ENCODE measurements around the gene OR52H1. TPM values are rescaled to one million over a fixed set of nuclear protein-coding genes. Genes with fewer than 3 reads are reported as not detected.

The OR52H1 gene
- total RNA-seq: not detected

DNA sequence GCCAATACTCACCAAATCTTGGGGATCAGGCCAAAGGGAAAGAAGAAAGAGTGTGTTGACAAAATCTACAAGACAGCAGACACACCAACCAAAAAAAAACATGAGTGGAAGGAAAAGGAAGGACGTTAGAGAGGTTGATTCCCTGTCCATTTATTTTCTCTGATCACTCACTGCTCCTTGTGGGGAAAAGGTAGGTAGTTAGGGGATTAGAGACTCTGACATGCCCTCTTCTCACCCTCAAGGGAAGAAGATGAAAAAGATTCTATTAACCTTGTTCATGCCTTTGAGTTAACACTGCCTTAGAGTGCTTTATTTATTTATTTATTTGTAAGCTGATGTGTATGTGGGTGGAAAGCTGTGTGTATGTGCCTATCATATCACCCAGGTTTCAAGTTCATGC is at the start of gene OR52H1:
Gene OR52H1, minus strand, starts transcription at position 101 of the 400 bp plus-strand sequence. CDS start 3,035 bp downstream, outside the sequence.
- intact Hi-C loops (cut with micrococcal nuclease): no loop called here
- DNase-seq: no peak
- ChIA-PET CTCF (no interaction called here), POLR2A (no interaction called here)
- ATAC-seq: no peak
- Mint-ChIP-seq H3K27me3 (peaks cover 11% of the 10 kb centered on the region), H3K9me3 (no peaks in the 10 kb centered on the region), H3K27ac (no peak within 1 kb of the TSS), H3K4me1 (ENCODE audit: low read depth) (no peaks in the 10 kb centered on the region), H3K36me3 (ENCODE audit: low read depth) (peaks cover 2% of the 10 kb centered on the region), H3K4me3 (no peak within 1 kb of the TSS)
- TF ChIP-seq, protein P1, sequence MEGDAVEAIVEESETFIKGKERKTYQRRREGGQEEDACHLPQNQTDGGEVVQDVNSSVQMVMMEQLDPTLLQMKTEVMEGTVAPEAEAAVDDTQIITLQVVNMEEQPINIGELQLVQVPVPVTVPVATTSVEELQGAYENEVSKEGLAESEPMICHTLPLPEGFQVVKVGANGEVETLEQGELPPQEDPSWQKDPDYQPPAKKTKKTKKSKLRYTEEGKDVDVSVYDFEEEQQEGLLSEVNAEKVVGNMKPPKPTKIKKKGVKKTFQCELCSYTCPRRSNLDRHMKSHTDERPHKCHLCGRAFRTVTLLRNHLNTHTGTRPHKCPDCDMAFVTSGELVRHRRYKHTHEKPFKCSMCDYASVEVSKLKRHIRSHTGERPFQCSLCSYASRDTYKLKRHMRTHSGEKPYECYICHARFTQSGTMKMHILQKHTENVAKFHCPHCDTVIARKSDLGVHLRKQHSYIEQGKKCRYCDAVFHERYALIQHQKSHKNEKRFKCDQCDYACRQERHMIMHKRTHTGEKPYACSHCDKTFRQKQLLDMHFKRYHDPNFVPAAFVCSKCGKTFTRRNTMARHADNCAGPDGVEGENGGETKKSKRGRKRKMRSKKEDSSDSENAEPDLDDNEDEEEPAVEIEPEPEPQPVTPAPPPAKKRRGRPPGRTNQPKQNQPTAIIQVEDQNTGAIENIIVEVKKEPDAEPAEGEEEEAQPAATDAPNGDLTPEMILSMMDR (IDR thresholded peaks at IDR 0.05): no peak

DNA sequence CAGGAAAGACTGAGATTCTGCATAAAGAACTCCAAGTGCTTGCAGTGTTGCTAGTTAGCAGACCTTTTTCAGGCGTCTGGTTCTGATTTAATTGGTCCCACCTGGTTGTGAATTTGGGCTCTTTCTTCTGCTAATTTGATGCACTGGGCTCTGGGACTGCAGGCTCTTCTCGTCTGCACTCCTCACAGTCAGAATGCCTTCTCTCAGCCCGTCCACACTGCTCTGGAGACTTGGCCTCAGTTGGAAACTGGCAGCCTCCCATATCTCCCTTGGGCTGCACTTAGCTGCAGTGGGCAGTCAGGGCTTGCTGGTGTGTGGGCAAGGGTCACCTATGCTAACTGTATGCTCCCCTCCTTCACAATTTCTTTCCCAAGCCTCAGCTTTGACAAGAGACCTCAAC is 49.6 kb upstream of the OR52H1 start:
- H3K27ac Mint-ChIP-seq: no peak overlapping the region
- peaks cover 2% of the 10 kb centered on the region for H3K27me3 Mint-ChIP-seq
- H3K4me3 Mint-ChIP-seq: no peak overlapping the region
- ChIA-PET POLR2A (no interaction called here), CTCF (interaction anchor here (1.2 to 1.7 kb wide), 2 partner anchors 73 to 211 kb away, joined by 3 to 5 read pairs; no protein-coding TSS in a partner anchor)
- H3K4me1 Mint-ChIP-seq (ENCODE audit: low read depth): peaks cover 3% of the 10 kb centered on the region
- intact Hi-C loops (cut with micrococcal nuclease): no loop called here
- DNase-seq (no peak), ATAC-seq (no peak)
- no peaks in the 10 kb centered on the region for H3K36me3 Mint-ChIP-seq (ENCODE audit: low read depth)
- TF ChIP-seq, protein P1 (IDR thresholded peaks at IDR 0.05): no peak
- H3K9me3 Mint-ChIP-seq: no peaks in the 10 kb centered on the region

DNA sequence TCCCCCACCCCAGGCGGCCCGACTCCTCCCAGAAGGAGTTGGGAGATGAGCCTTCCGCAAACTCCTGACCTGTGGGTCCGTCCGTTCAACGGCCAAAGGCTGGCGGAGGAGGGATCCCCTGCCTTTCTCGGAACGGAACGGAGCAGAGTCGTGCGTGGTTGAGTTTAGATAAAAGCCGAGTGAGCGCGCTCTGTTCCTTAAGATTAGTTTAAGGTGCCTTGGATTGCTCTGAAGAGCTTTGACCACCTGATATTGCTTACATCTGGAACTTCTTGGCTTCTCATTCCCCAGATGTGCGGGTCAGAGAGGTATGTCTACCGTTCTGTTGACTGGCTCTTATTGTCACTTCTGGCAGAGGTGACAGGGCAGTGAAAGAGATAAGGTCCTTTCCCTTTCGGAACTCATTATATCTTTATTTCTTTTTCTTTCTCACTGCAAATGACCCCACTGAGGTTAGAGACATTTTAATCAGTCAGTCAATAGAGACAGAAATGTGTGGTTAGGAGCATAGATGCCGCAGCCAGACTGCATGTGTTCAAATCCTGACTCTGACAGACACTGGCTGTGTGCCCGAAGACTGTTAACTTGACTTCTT is 48.4 kb upstream of the OR52H1 start, which contains the start of gene TRIM6:
Gene TRIM6, plus strand, starts transcription at position 31 of the 595 bp plus-strand sequence. Its CDS starts 261 bp downstream, at position 292.
- Mint-ChIP-seq H3K36me3 (ENCODE audit: low read depth) (no peaks in the 10 kb centered on the region), H3K27me3 (peaks cover 2% of the 10 kb centered on the region), H3K9me3 (no peaks in the 10 kb centered on the region), H3K4me3 (peak within 1 kb of the TSS; percentile 62), H3K27ac (peak within 1 kb of the TSS; percentile 20), H3K4me1 (ENCODE audit: low read depth) (peaks cover 3% of the 10 kb centered on the region)
- DNase-seq: peak; percentile 14
- CTCF ChIA-PET: interaction anchor here (1.2 kb wide), 1 partner anchor 74 kb away, joined by 3 read pairs; no protein-coding TSS in a partner anchor
- POLR2A ChIA-PET: interaction anchor here (0.6 kb wide), 1 partner anchor 691 kb away, joined by 3 read pairs; no protein-coding TSS in a partner anchor
- ATAC-seq: peak; percentile 34
- intact Hi-C loops (cut with micrococcal nuclease): no loop called here
- TF ChIP-seq, protein P1 (IDR thresholded peaks at IDR 0.05): no peak

DNA sequence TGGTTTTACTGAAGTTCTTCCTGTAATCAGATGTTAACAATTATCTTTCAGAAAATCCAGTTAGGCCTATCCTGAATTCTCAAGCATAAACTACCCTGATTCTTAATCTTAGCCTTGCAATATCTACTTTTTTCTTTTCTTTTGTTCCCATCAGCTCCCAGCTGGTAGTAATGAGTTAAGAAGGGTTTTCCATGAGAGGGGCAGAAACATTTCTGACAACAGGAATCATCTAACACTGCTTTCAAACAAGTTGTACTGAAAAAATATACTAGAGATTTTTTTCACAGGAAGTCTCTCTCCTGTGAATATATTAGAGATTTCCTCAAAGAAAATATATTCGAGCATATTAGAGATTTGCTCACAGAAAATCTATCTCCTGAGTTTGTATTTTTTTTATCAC is 44.8 kb upstream of the OR52H1 start:
- H3K4me1 Mint-ChIP-seq (ENCODE audit: low read depth): peaks cover 3% of the 10 kb centered on the region
- TF ChIP-seq, protein P1 (IDR thresholded peaks at IDR 0.05): no peak
- ChIA-PET CTCF (no interaction called here), POLR2A (no interaction called here)
- H3K9me3 Mint-ChIP-seq: no peaks in the 10 kb centered on the region
- ATAC-seq (no peak), DNase-seq (no peak)
- intact Hi-C loops (cut with micrococcal nuclease): no loop called here
- H3K36me3 Mint-ChIP-seq (ENCODE audit: low read depth): no peaks in the 10 kb centered on the region
- no peak overlapping the region for H3K27ac Mint-ChIP-seq
- no peak overlapping the region for H3K4me3 Mint-ChIP-seq
- H3K27me3 Mint-ChIP-seq: peaks cover 2% of the 10 kb centered on the region

DNA sequence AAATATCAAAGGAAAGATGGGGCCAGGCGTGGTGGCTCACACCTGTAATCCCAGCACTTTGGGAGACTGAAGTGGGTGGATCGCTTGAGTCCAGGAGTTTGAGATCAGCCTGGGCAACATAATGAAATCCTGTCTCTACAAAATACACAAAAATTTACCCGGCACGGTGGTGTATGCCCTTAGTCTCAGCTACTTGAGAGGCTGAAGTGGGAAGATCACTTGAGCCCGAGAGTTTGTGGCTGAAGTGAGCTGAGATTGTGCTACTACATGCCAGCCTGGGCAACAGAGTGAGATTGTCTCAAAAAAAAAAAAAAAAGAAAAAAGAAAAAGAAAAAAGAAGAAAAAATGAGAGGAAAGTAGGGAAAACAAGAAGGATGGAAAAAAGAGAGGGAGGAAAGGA is 44.3 kb upstream of the OR52H1 start:
- Mint-ChIP-seq H3K9me3 (no peaks in the 10 kb centered on the region), H3K27me3 (peaks cover 2% of the 10 kb centered on the region), H3K36me3 (ENCODE audit: low read depth) (no peaks in the 10 kb centered on the region), H3K4me3 (no peak overlapping the region), H3K4me1 (ENCODE audit: low read depth) (peaks cover 3% of the 10 kb centered on the region), H3K27ac (no peak overlapping the region)
- TF ChIP-seq, protein P1 (IDR thresholded peaks at IDR 0.05): no peak
- ATAC-seq (no peak), DNase-seq (no peak)
- CTCF ChIA-PET: interaction anchor here (1.2 kb wide), 1 partner anchor 7 kb away, joined by 5 read pairs; no protein-coding TSS in a partner anchor
- POLR2A ChIA-PET: no interaction called here
- intact Hi-C loops (cut with micrococcal nuclease): no loop called here
